Measurements from ENCODE around the gene NTSR1.

Gene NTSR1

DNA sequence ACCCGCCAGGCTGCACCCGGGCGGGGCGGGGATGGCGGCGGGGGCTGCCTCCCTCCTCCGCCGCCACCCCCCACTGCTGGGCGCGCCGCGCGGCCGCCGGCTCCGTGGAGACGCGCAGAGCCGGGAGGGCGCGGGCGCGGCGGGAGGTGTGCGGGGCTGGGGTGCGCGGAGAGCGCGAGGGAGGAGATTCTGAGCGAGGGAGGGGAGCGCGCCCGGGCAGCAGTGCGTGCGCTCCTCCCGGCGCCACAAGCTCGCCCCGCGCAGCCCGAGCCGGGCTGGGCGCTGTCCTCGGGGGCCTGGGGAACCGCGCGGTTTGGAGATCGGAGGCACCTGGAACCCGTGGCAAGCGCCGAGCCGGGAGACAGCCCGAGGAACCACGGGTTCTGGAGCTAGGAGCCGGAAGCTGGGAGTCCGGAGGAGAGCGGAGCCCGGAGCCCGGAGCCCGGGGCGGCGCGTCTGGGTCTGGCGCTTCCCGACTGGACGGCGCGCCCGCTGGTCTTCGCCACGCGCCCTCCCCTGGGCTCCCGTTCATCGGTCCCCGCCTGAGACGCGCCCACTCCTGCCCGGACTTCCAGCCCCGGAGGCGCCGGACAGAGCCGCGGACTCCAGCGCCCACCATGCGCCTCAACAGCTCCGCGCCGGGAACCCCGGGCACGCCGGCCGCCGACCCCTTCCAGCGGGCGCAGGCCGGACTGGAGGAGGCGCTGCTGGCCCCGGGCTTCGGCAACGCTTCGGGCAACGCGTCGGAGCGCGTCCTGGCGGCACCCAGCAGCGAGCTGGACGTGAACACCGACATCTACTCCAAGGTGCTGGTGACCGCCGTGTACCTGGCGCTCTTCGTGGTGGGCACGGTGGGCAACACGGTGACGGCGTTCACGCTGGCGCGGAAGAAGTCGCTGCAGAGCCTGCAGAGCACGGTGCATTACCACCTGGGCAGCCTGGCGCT, at the start of gene NTSR1:
Gene NTSR1 (plus strand): TSS at position 246 of the 946 bp plus-strand sequence. CDS start 372 bp downstream, at position 618.
- no peak for DNase-seq

GRCh38 chr20:62659488-62660239, 49.0 kb upstream of the NTSR1 start:
- DNase-seq: no peak

- DNase-seq: no peak
Observed at GRCh38 chr20:62660240-62660615, 48.4 kb upstream of the NTSR1 start.

GRCh38 chr20:62660768-62661167, 47.9 kb upstream of the NTSR1 start:
- DNase-seq: no peak

GRCh38 chr20:62661647-62662046, 47.0 kb upstream of the NTSR1 start:
- no peak for DNase-seq

- no peak for DNase-seq
Observed at GRCh38 chr20:62662422-62662821, 46.2 kb upstream of the NTSR1 start.

DNA sequence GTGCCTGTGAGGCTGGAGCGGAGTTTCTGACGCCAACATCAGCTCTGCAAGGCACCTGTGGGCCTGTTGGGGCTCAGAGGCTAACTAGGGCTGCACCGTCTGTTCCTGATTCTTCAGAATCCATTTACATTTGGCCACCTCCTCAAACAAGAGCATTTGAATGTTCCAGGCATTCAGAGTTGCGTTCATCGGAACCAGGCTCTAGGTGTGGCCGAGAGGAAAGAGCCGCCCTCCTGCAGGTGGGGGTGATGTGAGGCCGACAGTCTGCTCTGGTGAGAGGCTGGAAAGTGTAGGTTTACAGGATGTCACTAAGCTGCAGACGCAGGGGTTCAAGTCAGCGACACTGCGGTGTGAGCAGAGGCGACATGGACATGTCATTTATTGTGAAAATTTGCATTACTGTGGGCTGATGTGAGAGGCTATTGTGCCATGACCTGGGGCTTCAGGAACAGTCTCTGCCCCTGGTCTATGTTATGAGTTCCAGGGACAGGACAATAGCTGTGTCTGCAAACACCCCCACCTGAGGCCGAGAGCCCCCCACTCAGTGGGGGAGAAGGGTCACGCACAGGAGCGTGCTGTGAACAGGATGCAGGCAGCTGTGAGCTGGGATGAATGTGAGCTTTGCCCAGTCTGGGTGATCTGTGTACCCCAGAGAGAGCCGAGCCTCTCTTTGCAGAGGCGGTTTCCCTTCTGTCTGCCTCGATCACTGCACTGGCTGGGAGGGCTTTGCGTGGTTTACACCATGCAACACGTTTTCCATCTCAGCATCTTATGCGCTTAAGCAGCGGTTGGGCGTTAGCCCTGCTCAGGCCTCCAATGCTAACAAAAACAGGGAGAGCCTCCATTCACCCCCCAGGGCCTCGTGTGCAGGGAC, 45.3 kb upstream of the NTSR1 start:
- no peak for DNase-seq

- DNase-seq: no peak
Observed at GRCh38 chr20:62664019-62664971, 44.3 kb upstream of the NTSR1 start.

DNA sequence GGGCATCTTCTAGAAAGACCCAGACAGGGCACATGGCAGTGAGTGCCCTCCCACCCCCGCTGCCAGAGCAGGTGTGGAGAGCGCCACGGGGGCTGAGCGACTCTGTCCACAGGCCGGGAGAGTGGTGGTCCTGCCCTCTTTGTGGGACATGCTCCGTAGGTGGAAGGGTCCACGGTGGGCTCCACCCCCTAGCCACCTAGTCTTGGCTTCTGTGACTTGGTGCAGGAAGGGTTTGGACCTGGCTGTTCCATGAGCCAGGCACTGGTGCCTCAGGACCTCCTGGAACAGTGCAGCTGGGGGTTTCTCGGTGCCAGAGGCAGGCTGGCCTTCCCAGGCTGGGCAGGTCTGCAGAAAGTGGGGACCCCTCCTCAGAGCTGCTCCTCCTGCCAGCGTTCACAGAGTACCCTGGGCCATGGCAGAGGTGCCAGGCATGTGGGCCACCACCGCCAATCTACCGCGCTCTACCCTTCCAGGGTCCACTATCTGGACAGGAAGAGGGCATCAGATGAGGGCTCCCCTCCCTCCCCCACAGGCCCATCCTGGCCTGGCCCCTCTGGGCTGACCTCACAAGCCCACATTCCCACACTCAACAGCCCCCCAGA, 43.4 kb upstream of the NTSR1 start:
- no peak for DNase-seq

- DNase-seq: no peak
Observed at GRCh38 chr20:62665826-62666735, 42.6 kb upstream of the NTSR1 start.

- DNase-seq: peak; percentile 23
Observed at GRCh38 chr20:62666736-62667529, 41.7 kb upstream of the NTSR1 start.

GRCh38 chr20:62667530-62668440, 40.9 kb upstream of the NTSR1 start:
- no peak for DNase-seq

DNA sequence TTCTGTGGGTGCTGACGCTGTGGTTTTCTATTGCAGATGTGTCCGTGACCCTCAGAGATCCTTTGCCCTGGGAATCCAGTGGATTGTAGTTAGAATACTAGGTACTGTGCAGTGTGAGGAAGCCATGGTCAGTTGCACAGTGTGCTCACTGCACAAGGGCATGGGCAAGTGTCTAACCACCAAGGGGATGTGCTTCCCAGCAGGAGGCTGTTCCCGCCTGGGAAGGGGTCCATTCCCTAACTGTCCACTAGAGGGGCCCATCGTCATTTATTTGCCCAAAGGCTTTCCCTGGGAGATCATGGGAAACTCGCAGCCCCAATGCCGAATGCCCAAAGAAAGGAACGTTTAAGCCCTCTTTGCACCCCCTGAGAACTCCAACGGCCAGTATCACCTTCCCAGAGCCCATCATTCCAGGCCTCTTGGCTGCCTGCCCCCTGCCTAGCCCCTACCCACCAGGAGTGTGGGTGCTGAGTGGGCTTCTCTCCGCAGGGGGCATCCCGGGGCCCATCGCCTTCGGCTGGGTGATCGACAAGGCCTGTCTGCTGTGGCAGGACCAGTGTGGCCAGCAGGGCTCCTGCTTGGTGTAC, 40.1 kb upstream of the NTSR1 start:
- DNase-seq: peak; percentile 68

- DNase-seq: no peak
Observed at GRCh38 chr20:62669249-62669648, 39.4 kb upstream of the NTSR1 start.

- no peak for DNase-seq
Observed at GRCh38 chr20:62670156-62670555, 38.5 kb upstream of the NTSR1 start.

GRCh38 chr20:62670998-62671397, 37.6 kb upstream of the NTSR1 start:
- DNase-seq: no peak

GRCh38 chr20:62671765-62672164, 36.9 kb upstream of the NTSR1 start:
- DNase-seq: no peak

- DNase-seq: no peak
Observed at GRCh38 chr20:62674370-62674769, 34.3 kb upstream of the NTSR1 start.
